GM12875 (cell line): ENCODE results near the gene ALDH3B1.
"Not testable (repeated sequence)": the region's sequence is repeated elsewhere in the genome, so short reads cannot be mapped to it uniquely, and the experiment has no call there.

Experiments used
- H3K4me3 ChIP-seq: one replicate; pipeline ENCODE4 v1.5.1; 2011; ENCODE audit warnings: low read depth, low read length, control low read depth
- CTCF ChIP-seq: IDR thresholded peaks from 2 replicates; pipeline ENCODE4 v1.5.1; 2011; ENCODE audit warnings: low read depth, mild to moderate bottlenecking, control low read depth, inconsistent platforms, low read length, moderate library complexity, borderline replicate concordance; ENCODE audit not compliant: insufficient read depth

The ALDH3B1 gene

GRCh38 chr11:68010090-68011041 lies at the start of gene ALDH3B1:
Gene ALDH3B1, plus strand, starts transcription at chr11:68010327. Its CDS starts 4,971 bp downstream, at chr11:68015298.
- H3K4me3 ChIP-seq: no peak within 1 kb of the TSS
- no peak for TF ChIP-seq CTCF

GRCh38 chr11:67963217-67963616 lies 46.9 kb upstream of the ALDH3B1 start:
- not testable (repeated sequence) for H3K4me3 ChIP-seq

GRCh38 chr11:67963879-67964278 lies 46.2 kb upstream of the ALDH3B1 start:
- H3K4me3 ChIP-seq: not testable (repeated sequence)

GRCh38 chr11:67964746-67965145 lies 45.4 kb upstream of the ALDH3B1 start:
- not testable (repeated sequence) for H3K4me3 ChIP-seq

- not testable (repeated sequence) for H3K4me3 ChIP-seq
Observed at GRCh38 chr11:67965830-67966348, 44.2 kb upstream of the ALDH3B1 start.

- not testable (repeated sequence) for H3K4me3 ChIP-seq
Observed at GRCh38 chr11:67974746-67975145, 35.4 kb upstream of the ALDH3B1 start.

- not testable (repeated sequence) for H3K4me3 ChIP-seq
Observed at GRCh38 chr11:67978766-67979418, 31.2 kb upstream of the ALDH3B1 start.

GRCh38 chr11:67981226-67981625 lies 28.9 kb upstream of the ALDH3B1 start:
- H3K4me3 ChIP-seq: not testable (repeated sequence)

GRCh38 chr11:67982255-67982857 lies 27.8 kb upstream of the ALDH3B1 start:
- not testable (repeated sequence) for H3K4me3 ChIP-seq

GRCh38 chr11:67983951-67984350 lies 26.2 kb upstream of the ALDH3B1 start:
- H3K4me3 ChIP-seq: no peak overlapping the region
- TF ChIP-seq CTCF: no peak

- not testable (repeated sequence) for H3K4me3 ChIP-seq
Observed at GRCh38 chr11:67985302-67985701, 24.8 kb upstream of the ALDH3B1 start.

- H3K4me3 ChIP-seq: not testable (repeated sequence)
Observed at GRCh38 chr11:67990546-67991346, 19.4 kb upstream of the ALDH3B1 start.

GRCh38 chr11:67991347-67992121 lies 18.6 kb upstream of the ALDH3B1 start:
- H3K4me3 ChIP-seq: not testable (repeated sequence)
